ENCODE data around the gene POLR1E.
"Not testable (repeated sequence)": the region's sequence is repeated elsewhere in the genome, so short reads cannot be mapped to it uniquely, and the experiment has no call there.

Gene POLR1E

GRCh38 chr9:37474438-37474837 is 11.3 kb upstream of the POLR1E start:
- FAIRE-seq, result no peak
- TF ChIP-seq POLR2A (IDR thresholded peaks at IDR 0.05; ENCODE audit: low read depth, low read length), result no peak
- no peak for DNase-seq (ENCODE audit: insufficient read length, low spot score)

GRCh38 chr9:37476930-37477329 is 8.8 kb upstream of the POLR1E start:
- DNase-seq (ENCODE audit: insufficient read length, low spot score) (no peak), FAIRE-seq (no peak)
- TF ChIP-seq POLR2A (IDR thresholded peaks at IDR 0.05; ENCODE audit: low read depth, low read length), result no peak

GRCh38 chr9:37477443-37477842 is 8.3 kb upstream of the POLR1E start:
- not testable (repeated sequence) for DNase-seq (ENCODE audit: insufficient read length, low spot score); FAIRE-seq

- not testable (repeated sequence) for DNase-seq (ENCODE audit: insufficient read length, low spot score); FAIRE-seq
Measured at GRCh38 chr9:37477987-37478619, 7.6 kb upstream of the POLR1E start.

- DNase-seq (ENCODE audit: insufficient read length, low spot score) (no peak), FAIRE-seq (no peak)
- TF ChIP-seq POLR2A (IDR thresholded peaks at IDR 0.05; ENCODE audit: low read depth, low read length), result no peak
Measured at GRCh38 chr9:37480759-37481158, 5.0 kb upstream of the POLR1E start.

- FAIRE-seq (no peak), DNase-seq (ENCODE audit: insufficient read length, low spot score) (no peak)
- TF ChIP-seq POLR2A (IDR thresholded peaks at IDR 0.05; ENCODE audit: low read depth, low read length), result no peak
Measured at GRCh38 chr9:37486256-37486615, 488 bp downstream of the POLR1E start.

GRCh38 chr9:37486616-37487548 is 1.1 kb downstream of the POLR1E start:
- no peak for DNase-seq (ENCODE audit: insufficient read length, low spot score)
- TF ChIP-seq POLR2A (IDR thresholded peaks at IDR 0.05; ENCODE audit: low read depth, low read length), result no peak
- FAIRE-seq, result no peak

GRCh38 chr9:37491939-37492338 is 6.2 kb downstream of the POLR1E start:
- FAIRE-seq (no peak), DNase-seq (ENCODE audit: insufficient read length, low spot score) (no peak)
- TF ChIP-seq POLR2A (IDR thresholded peaks at IDR 0.05; ENCODE audit: low read depth, low read length), result no peak

GRCh38 chr9:37495571-37495970 is 9.8 kb downstream of the POLR1E start:
- DNase-seq (ENCODE audit: insufficient read length, low spot score), result no peak
- no peak for TF ChIP-seq POLR2A (IDR thresholded peaks at IDR 0.05; ENCODE audit: low read depth, low read length)
- FAIRE-seq, result no peak

- FAIRE-seq, result no peak
- no peak for TF ChIP-seq POLR2A (IDR thresholded peaks at IDR 0.05; ENCODE audit: low read depth, low read length)
- no peak for DNase-seq (ENCODE audit: insufficient read length, low spot score)
Measured at GRCh38 chr9:37496020-37496419, 10.3 kb downstream of the POLR1E start.

- no peak for TF ChIP-seq POLR2A (IDR thresholded peaks at IDR 0.05; ENCODE audit: low read depth, low read length)
- DNase-seq (ENCODE audit: insufficient read length, low spot score), result no peak
- no peak for FAIRE-seq
Measured at GRCh38 chr9:37497320-37497719, 11.6 kb downstream of the POLR1E start.

GRCh38 chr9:37498457-37498856 is 12.7 kb downstream of the POLR1E start:
- DNase-seq (ENCODE audit: insufficient read length, low spot score) (no peak), FAIRE-seq (no peak)
- TF ChIP-seq POLR2A (IDR thresholded peaks at IDR 0.05; ENCODE audit: low read depth, low read length), result no peak

- TF ChIP-seq POLR2A (IDR thresholded peaks at IDR 0.05; ENCODE audit: low read depth, low read length), result no peak
- FAIRE-seq (no peak), DNase-seq (ENCODE audit: insufficient read length, low spot score) (no peak)
Measured at GRCh38 chr9:37499297-37499696, 13.5 kb downstream of the POLR1E start.

- no peak for TF ChIP-seq POLR2A (IDR thresholded peaks at IDR 0.05; ENCODE audit: low read depth, low read length)
- FAIRE-seq (no peak), DNase-seq (ENCODE audit: insufficient read length, low spot score) (no peak)
Measured at GRCh38 chr9:37501957-37502596, 16.3 kb downstream of the POLR1E start.

- DNase-seq (ENCODE audit: insufficient read length, low spot score) (no peak), FAIRE-seq (no peak)
- no peak for TF ChIP-seq POLR2A (IDR thresholded peaks at IDR 0.05; ENCODE audit: low read depth, low read length)
Measured at GRCh38 chr9:37503736-37504135, 18.0 kb downstream of the POLR1E start.
